GM12874 (cell line): ENCODE data around the gene ANGPTL8.

Source experiments
- CTCF ChIP-seq: IDR thresholded peaks from 2 replicates; pipeline ENCODE4 v1.5.1; 2011; ENCODE audit warnings: low read depth, mild to moderate bottlenecking, control low read depth, low read length, moderate library complexity; ENCODE audit not compliant: insufficient read depth

The ANGPTL8 gene

DNA sequence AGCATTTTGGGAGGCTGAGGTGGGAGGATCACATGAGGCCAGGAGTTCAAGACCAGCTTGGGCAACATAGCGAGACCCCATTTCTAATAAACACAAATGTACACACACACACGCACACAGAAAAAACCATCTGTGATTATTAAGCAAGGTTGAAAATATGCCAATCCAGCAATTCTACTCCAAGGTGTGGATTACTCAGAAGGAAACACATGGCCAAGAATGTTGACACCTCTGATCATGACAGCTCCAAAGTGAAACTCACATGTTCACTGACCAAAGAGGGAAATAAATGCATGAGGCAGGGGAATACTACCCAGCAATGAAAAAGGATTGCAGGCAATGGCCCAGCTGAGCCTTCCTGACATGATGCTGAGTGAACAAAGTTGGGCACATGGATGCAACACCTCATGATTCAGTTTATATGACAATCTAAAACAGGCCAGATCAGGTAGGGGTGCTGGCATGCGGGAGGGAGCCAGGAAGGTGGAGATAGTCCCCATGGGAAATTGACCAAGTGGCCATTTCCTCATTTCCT lies 18.5 kb downstream of the ANGPTL8 start:
- no peak for TF ChIP-seq CTCF

DNA sequence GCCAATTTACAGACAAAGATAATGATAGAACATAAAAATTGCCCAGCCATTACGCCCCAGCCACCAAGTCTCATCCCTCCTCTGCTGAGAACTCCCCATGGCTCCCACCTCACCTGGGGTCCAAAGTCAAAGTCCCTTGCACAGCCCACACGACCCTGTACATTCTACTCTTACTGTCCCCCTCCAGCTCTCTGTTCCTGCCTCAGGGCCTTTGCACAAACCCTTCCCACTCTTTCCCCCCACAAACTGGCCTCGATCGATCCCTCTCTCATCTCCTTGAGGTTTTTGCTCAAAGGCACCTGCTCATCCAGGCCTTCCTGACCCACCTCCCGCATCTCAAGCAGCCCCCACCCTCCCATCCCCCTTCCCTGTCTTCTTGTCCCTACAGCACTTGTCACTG lies 21.6 kb downstream of the ANGPTL8 start:
- no peak for TF ChIP-seq CTCF

DNA sequence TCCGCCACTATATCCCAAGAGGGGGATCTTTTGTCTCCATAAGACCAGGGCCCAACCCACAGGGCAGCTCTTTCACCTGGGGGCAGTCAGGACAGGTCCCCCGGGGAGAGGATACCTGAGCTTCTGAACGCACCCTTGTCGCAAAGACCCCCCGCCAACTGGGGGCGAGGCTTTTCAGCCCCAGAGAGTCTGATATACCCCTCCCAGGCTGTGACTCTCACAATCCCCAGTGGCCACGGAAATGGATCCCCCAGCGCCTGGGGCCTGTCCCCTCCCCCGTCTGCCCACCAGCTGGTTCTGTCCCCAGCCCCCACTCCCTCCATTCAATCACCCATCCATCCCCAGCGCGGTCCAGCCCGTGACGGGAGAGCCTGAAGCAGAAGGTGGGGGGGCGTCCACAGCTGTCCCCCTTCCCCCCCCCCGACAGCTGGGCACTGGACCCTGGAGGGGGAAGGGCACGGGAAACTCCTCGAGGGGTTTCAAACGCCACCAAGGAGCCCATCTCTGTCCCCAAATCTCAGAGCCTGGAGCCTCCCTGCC lies 22.1 kb downstream of the ANGPTL8 start:
- TF ChIP-seq CTCF: no peak

DNA sequence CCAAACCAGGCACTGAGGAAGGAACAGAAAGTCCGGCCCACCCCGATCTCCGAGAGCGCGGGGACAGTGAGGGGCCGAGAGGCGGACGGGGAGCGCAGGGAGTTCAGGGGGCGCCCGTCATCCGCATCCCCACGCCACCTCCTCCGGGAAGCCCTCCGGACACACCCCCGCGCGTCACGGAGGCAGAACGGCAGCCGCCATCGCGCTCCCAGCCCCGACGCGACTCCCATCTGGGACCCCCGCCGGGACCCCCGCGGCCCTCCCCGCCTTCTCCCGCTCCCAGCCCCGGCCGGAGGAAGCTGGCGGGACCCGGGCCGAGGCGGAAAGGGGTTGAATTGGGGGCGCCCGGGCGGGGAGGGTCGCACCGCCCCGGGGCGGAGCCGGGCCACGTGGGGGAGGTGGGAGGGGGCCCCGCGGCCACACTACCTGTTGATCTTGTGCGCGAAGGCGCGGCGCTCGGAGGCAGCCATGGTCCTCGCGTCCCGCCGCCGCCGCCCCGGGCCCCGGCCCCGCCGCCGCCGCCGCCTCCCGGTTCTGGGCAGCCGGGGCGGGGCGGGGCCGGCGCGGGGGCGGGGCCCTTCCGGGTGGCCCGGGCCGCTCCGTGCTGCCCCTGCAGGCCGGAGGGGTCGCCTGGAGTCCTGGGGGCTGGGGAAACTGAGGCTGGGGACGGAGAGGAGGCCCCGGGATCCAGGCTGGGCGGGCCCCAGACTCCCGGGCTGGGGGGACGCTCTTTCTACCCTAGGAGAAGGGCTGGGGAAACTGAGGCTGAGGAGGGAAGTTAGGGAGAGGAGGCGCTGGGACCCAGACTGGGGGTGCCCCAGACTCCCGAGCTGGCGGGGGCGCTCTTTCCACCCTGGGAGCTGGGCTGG lies 22.8 kb downstream of the ANGPTL8 start, which contains the start of gene DOCK6:
DOCK6 (minus strand) TSS at position 554 of the 869 bp plus-strand sequence; CDS start at position 470, 84 bp downstream.
- TF ChIP-seq CTCF: peak; percentile 59

GRCh38 chr19:11263726-11264125 lies 24.3 kb downstream of the ANGPTL8 start:
- TF ChIP-seq CTCF: no peak

DNA sequence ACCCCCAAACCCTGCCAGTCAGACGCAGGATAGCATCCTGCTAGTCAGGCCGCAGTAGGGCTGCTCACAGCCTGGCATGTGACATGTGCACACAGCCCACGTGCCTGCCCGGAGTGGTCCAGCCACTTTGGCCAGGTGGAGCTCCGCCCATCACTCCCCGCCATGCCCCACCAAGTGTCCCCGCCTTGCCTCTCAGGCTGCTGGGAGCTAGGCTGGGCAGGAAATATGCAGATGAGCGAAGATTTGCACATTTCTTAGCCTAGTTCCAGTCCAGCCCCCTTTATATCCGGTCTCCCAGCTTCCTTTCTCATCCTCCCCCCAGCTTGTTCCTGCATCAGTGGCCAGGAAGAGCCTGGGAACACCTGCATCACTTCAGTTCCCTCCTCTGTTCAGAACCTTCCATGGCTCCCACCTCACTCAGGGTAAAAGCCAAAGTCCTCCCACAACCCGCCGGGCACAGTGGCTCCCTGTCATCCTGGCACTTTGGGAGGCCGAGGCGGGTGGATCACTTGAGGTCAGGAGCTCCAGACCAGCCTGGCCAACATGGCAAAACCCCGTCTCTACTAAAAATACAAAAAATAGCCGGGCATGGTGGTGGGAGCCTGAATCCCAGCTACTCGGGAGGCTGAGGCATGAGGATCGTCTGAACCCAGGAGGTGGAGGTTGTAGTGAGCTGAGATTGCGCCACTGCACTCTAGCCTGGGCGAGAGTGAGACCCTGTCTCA lies 25.2 kb downstream of the ANGPTL8 start:
- TF ChIP-seq CTCF: no peak
